ENCODE measurements around the gene SRGAP1. TPM values are rescaled to one million over a fixed set of nuclear protein-coding genes. Genes with fewer than 3 reads are reported as not detected.

The SRGAP1 gene
- polyA plus RNA-seq, 4 donors: 16.9 to 27.8 (median 22.7) TPM

DNA sequence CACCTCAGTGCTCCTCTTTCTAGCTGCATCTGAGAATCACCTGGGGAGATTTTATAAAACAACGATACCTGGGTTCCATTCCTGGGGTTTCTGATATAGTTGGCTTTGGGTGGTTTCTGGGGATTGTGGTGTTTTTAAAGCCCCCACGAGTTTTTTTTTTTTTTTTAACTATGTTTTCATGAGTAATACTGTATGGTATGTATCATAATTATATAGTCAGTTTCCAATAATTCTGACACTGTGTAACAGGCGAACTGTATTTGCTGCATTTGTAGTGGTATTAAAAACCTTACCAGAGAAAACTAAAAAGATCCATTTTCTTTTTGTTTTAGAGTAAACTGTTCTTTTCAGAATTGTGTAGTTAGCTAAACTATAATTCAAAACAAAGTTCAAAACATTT, 84.9 kb downstream of the SRGAP1 start:
- DNase-seq (ENCODE audit: low read depth in 4 of 4, low spot score in 2 of 4): no peak

DNA sequence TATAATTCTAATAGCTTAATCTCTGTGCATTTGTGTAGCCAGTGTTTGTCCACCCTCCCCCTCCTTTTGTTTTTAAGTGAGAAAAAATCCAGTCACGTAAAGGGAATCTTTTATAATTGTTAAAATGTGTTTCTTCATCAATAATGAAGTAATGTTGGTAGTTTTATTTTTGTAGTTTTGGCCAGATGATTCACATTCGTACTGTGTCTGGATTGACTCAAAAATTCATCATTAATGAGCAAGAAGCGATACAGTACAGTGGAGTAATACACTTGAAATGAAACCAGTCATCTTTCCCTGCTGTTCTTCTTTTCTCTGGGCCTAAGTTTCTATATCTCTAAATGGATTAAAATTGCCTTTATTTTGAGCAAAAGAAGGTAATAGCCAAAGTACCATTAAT, 86.5 kb downstream of the SRGAP1 start:
- no peak for DNase-seq (ENCODE audit: low read depth in 4 of 4, low spot score in 2 of 4)

- DNase-seq (ENCODE audit: low read depth in 4 of 4, low spot score in 2 of 4): no peak
Measured at GRCh38 chr12:63931703-63932102, 87.2 kb downstream of the SRGAP1 start.

- no peak for DNase-seq (ENCODE audit: low read depth in 4 of 4, low spot score in 2 of 4)
Measured at GRCh38 chr12:63934936-63935335, 90.4 kb downstream of the SRGAP1 start.

DNA sequence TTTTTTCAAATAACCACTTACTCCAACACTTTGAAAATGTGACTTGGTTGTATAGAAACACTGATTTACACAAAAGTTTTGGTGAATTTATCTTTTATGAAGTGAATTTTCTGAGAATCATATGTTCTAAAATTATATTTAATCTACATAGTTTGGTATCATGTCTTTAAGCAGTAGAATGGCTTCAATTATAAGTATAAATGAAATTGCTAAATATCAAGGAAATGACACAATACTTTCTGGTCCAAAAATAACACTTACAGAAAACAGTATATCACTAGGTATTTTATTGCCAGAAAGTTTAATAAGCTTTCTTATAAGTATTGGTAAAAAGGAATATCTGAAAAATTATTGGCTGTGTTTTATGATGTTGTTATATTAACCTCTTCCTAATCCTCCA, 90.9 kb downstream of the SRGAP1 start:
- DNase-seq (ENCODE audit: low read depth in 4 of 4, low spot score in 2 of 4): no peak

DNA sequence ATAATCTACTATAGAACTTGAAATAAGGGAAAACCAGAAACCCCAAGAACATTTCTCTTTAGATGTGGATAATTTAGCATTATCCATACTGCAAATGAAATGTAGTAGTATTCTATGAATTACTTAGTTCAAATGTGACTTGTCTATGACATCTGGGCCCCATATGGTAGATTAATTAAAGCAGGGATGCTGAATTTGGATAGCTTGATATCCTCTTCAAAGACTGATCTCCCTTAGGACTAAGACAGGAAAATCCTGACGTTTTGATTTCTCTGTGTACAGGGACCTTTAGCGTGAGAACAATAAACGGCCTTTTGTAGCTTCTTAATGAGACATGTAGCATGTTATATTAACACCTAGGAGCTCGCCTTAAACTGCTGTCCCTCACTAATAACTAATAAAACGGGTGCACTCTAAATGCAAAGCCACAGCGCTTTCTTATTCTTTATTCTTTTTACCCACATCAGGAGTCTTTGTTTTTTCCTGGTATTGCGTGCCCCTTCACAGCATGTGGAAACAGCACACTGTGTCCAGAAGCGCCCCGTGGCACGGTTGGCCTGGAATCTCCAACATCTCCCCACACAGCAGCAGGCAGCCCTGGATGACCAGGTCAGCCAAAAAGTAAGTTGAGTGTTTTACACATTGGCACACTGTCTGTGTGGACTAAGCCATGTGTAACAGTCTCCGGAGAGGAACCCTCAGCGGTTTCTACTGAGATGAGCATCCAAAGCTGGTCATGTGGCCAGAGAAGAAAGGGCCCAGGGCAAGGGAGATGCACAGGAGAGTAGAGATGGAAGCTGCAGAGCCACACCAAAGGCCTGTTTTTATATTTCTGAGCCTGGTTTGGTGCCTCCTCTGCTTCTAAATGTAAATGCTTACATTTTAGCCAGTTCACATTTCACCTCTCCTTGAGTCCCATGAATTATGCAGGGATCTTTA, 93.1 kb downstream of the SRGAP1 start:
- DNase-seq (ENCODE audit: low read depth in 4 of 4, low spot score in 2 of 4): no peak

DNA sequence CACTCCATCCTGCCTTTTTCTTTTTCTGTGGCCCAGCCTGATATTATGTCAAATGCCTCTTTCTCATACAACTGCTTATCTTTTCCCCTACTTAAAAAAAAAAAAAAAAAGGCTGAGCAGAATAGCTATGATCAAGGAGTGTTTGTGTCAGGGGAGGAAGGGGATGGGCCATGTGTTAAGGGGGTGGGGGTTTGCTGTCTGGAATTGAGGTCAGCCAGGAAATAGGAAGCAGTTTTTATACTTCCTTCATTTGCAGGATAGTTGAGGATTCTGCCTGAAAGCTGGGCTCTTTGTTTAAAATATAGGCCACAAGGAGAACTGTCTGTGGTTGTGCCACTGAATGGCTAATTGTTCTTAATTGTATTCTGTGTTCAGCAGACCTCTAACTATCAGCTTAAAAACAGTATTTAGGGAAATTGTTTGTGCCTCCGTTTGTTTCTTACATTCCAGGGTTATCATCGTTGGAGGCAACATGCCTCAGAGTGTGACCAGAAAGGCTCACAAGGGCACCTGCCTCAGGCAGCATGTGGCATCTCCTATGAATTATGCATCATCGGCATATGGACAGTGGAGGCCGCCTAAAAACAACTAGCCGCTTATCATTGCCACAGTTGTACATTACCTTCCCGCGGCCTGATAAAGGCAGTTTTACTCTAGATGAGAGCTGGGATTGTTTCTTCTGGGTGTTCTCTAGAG, 96.0 kb downstream of the SRGAP1 start:
- no peak for DNase-seq (ENCODE audit: low read depth in 4 of 4, low spot score in 2 of 4)

GRCh38 chr12:63941166-63941800, 96.8 kb downstream of the SRGAP1 start:
- DNase-seq (ENCODE audit: low read depth in 4 of 4, low spot score in 2 of 4): no peak

DNA sequence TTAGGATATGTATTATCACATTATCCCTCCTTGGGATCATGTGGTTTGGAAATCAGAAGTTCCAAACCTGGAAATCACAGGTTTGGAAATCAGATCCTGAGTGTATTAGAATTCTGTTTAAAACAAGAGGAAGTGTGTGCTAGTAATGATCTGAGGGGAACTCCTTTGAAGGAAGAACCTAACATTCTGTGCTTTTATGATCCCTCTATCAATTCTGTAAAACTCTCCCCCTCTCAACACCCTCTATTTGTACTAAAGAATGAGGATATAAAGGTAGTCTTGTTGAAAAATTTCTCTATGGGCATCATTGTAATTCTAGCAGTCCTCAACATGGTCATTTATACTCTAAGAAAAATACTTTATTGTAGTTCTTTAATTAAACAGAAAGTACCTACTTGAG, 97.4 kb downstream of the SRGAP1 start:
- no peak for DNase-seq (ENCODE audit: low read depth in 4 of 4, low spot score in 2 of 4)

DNA sequence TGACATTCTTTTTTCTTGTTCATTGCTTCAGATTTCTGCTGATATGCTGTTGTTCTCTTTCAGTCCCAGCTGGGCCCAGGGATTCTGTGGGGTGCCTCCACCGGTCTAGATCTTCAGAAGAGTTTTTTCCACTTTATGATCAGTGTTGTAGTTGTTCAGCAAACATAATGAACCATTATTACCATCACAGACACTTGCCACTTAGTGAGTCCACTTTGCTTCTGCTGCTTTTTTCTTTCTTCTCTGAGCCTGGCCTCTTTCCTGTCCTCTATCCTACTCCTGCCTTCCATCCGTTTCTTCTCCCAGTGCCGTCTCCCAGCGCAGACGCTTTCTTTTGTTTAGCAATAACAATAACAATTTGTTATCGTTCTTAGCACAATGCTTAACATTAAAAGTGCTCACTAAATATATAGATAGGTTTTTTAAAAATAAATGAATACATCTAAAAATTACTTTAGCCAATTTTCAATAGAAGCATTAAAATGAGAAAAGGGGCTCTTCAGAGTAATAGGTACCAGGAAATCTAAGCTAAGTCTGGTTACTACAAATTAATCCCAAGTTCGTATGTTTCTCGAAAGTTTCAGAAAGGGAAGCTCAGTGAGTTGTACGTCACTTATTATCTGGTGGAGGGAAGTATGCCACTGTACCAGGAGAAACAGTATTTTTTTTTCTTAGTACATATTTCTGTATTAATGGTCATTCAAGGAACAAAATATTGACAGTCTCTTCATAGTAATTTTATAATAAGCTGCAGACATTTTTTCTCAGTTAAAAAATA, 98.2 kb downstream of the SRGAP1 start:
- DNase-seq (ENCODE audit: low read depth in 4 of 4, low spot score in 2 of 4): no peak

- no peak for DNase-seq (ENCODE audit: low read depth in 4 of 4, low spot score in 2 of 4)
Measured at GRCh38 chr12:63944034-63944579, 99.6 kb downstream of the SRGAP1 start.

DNA sequence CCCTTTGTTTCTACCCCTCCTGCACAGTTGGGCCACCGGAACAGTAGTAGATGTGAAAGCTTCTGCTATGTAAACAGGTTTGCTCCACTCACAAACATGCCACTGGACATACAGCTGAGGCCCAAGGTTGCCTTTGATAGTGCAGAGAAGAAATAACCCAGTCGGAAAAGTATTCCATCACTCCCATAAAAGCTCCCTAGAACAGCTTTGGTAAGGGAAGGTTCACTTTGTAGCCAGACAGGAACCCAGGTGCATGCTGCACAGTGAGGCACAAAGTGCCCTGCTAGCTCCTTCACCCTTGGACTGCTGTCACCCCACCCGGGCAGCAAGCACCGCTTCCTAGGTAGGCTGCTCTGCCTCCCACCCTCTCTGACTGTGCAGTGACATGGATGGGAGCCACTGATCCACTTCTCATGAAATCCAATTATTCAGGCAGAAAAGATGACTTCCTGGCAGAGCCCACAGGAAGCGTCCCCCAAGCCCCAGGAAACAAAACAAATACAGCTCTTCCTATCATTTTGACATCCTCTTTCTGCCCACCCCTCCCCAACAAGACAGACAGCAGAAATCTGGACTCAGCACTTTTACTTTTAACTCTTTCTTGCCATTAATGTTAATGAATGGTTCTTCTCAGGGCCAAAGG, 100.2 kb downstream of the SRGAP1 start:
- no peak for DNase-seq (ENCODE audit: low read depth in 4 of 4, low spot score in 2 of 4)

DNA sequence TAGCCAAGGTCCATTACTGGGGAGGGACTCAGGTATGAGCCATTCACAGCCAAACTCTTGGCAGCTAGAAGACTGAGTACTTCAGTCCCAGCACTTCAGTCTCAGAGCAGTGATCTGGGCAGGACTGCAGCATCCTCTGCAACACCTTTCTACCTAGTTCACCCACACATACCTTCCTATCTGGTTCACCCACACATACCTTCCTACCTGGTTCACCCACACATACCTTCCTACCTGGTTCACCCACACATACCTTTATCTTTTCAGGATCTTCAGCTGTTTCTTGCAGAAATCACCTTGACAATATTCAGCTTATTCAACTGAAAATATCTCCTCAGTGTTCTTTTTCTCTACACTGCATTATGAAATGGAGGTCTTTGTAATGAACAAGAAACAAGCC, 101.3 kb downstream of the SRGAP1 start:
- no peak for DNase-seq (ENCODE audit: low read depth in 4 of 4, low spot score in 2 of 4)

DNA sequence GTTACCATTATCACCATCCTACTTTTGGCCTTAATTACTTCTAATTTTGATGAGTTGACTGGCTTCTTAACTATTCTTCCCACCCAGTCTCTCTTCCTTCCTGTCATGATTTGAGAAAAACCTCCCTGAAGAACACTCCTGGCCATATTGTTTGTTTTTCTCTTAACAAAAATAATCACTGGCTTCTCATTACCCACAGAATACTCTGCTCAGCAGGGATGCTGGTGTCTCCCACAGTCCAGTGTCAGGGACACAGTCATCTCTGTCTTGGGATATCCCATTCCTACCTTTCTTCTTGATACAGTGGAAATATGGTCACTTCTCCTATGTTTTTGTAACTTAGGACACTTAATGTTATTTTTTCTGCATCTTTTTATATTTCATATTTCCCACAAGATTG, 103.7 kb downstream of the SRGAP1 start:
- DNase-seq (ENCODE audit: low read depth in 4 of 4, low spot score in 2 of 4): no peak

GRCh38 chr12:63949902-63950301, 105.4 kb downstream of the SRGAP1 start:
- no peak for DNase-seq (ENCODE audit: low read depth in 4 of 4, low spot score in 2 of 4)

DNA sequence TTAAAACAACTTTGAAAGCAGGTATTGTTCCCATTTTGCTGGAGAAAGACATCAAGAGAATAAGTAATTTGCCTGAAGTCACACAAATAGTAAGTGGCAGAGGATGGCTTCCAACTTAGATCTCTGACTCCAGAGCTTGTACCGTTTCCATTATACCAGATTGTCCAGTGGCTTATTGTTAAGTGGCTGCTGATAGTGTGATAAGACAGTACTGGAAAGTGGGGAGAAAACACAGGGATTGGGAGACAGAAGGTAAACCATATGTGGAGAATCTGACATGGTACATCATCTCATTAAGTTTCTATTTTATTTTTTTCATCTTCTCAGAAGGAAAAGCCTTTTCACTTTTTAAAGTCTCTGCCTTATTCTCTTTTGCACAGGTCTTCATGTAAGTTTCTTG, 108.5 kb downstream of the SRGAP1 start:
- no peak for DNase-seq (ENCODE audit: low read depth in 4 of 4, low spot score in 2 of 4)

- no peak for DNase-seq (ENCODE audit: low read depth in 4 of 4, low spot score in 2 of 4)
Measured at GRCh38 chr12:63955831-63956666, 111.5 kb downstream of the SRGAP1 start.

- no peak for DNase-seq (ENCODE audit: low read depth in 4 of 4, low spot score in 2 of 4)
Measured at GRCh38 chr12:63957496-63957895, 113.0 kb downstream of the SRGAP1 start.
